ENCODE results near the gene NOXA1.

NOXA1 gene

DNA sequence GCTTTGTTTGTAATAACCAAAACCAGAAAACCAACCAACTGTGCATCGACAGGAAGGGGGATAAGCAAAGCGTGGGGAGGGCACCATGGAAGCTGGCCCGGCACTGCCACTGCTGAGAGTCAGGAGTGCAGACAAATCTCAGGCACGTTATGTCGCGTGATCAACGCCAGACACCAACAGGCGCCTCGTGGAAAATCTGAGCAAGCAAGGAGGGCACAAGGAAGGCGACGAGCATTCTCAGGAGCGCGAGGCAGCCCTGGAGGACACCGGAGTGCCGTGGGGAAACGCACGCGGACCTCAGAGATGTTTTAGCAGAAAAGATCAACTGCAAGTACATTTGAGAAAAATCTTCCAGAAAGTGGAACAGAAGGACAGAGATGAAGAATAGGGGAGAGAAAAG is 51.1 kb downstream of the NOXA1 start:
- DNase-seq (ENCODE audit: low spot score in 2 of 2), result no peak
- peaks cover 9% of the 10 kb centered on the region for H3K9me3 Mint-ChIP-seq
- no peaks in the 10 kb centered on the region for H3K27me3 Mint-ChIP-seq
- ATAC-seq (replicated peaks; ENCODE audit: extremely low read depth, poor library complexity, severe bottlenecking), result no peak
- no peak overlapping the region for H3K27ac Mint-ChIP-seq (ENCODE audit: low read depth)
- H3K36me3 Mint-ChIP-seq (ENCODE audit: insufficient read depth), result no peaks in the 10 kb centered on the region
- peaks cover 6% of the 10 kb centered on the region for H3K4me1 Mint-ChIP-seq
- H3K4me3 Mint-ChIP-seq, result no peak overlapping the region

- no peak overlapping the region for H3K4me3 Mint-ChIP-seq
- no peaks in the 10 kb centered on the region for H3K36me3 Mint-ChIP-seq (ENCODE audit: insufficient read depth)
- no peaks in the 10 kb centered on the region for H3K27me3 Mint-ChIP-seq
- ATAC-seq (replicated peaks; ENCODE audit: extremely low read depth, poor library complexity, severe bottlenecking) (no peak), DNase-seq (ENCODE audit: low spot score in 2 of 2) (no peak)
- no peak overlapping the region for H3K27ac Mint-ChIP-seq (ENCODE audit: low read depth)
- H3K9me3 Mint-ChIP-seq, result peaks cover 9% of the 10 kb centered on the region
- H3K4me1 Mint-ChIP-seq, result peaks cover 4% of the 10 kb centered on the region
Observed at GRCh38 chr9:137475666-137476065, 52.5 kb downstream of the NOXA1 start.

DNA sequence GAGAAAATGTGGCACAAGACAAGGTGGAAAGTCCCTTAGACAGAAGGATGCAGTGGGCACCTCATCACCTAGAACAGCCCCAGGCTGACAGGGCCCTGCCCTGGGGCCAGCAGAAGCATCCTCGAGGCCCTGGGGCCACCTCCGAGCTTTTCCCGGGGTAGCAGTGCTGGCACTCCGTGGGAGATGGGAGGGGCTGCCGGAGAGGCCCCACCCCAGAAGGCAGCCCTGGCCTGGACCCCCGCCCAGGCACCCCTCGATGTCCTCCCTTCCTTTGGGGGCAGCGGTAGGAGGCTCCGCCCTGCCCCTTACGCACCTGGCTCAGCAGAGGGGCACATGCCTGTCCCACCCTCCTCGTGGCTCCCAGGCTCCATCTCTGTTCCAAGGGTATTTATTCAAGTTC is 53.7 kb downstream of the NOXA1 start:
- no peaks in the 10 kb centered on the region for H3K27me3 Mint-ChIP-seq
- no peak overlapping the region for H3K27ac Mint-ChIP-seq (ENCODE audit: low read depth)
- no peaks in the 10 kb centered on the region for H3K36me3 Mint-ChIP-seq (ENCODE audit: insufficient read depth)
- no peaks in the 10 kb centered on the region for H3K4me1 Mint-ChIP-seq
- H3K9me3 Mint-ChIP-seq, result peaks cover 9% of the 10 kb centered on the region
- ATAC-seq (replicated peaks; ENCODE audit: extremely low read depth, poor library complexity, severe bottlenecking) (no peak), DNase-seq (ENCODE audit: low spot score in 2 of 2) (no peak)
- no peak overlapping the region for H3K4me3 Mint-ChIP-seq

- H3K9me3 Mint-ChIP-seq, result peaks cover 9% of the 10 kb centered on the region
- no peak overlapping the region for H3K4me3 Mint-ChIP-seq
- H3K4me1 Mint-ChIP-seq, result no peaks in the 10 kb centered on the region
- no peak overlapping the region for H3K27ac Mint-ChIP-seq (ENCODE audit: low read depth)
- no peak for DNase-seq (ENCODE audit: low spot score in 2 of 2)
- no peaks in the 10 kb centered on the region for H3K36me3 Mint-ChIP-seq (ENCODE audit: insufficient read depth)
- no peaks in the 10 kb centered on the region for H3K27me3 Mint-ChIP-seq
- ATAC-seq (replicated peaks; ENCODE audit: extremely low read depth, poor library complexity, severe bottlenecking), result no peak
Observed at GRCh38 chr9:137477778-137478612, 54.8 kb downstream of the NOXA1 start.

DNA sequence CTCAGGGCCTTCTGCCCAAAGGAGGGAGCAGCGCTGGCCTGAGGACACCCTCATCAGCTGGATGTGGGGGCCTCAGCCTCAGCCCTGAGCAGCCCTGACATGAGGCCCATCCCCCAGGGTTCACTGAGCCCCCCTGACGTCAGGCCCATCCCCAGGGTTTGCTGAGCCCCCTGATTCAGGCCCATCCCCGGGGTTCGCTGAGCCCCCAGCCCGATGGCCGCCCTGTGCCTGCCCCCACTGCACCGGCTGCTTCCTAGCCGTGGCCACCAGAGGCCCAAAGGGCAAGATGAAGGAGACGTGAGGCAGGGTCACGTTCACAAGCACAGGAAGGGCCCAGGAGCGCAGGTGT is 55.4 kb downstream of the NOXA1 start:
- ATAC-seq (replicated peaks; ENCODE audit: extremely low read depth, poor library complexity, severe bottlenecking), result no peak
- Mint-ChIP-seq H3K4me3 (no peak overlapping the region), H3K36me3 (ENCODE audit: insufficient read depth) (no peaks in the 10 kb centered on the region), H3K9me3 (peaks cover 9% of the 10 kb centered on the region), H3K4me1 (no peaks in the 10 kb centered on the region), H3K27ac (ENCODE audit: low read depth) (no peak overlapping the region), H3K27me3 (no peaks in the 10 kb centered on the region)
- DNase-seq (ENCODE audit: low spot score in 2 of 2), result no peak

- no peak overlapping the region for H3K4me3 Mint-ChIP-seq
- DNase-seq (ENCODE audit: low spot score in 2 of 2) (no peak), ATAC-seq (replicated peaks; ENCODE audit: extremely low read depth, poor library complexity, severe bottlenecking) (no peak)
- no peaks in the 10 kb centered on the region for H3K4me1 Mint-ChIP-seq
- no peak overlapping the region for H3K27ac Mint-ChIP-seq (ENCODE audit: low read depth)
- no peaks in the 10 kb centered on the region for H3K27me3 Mint-ChIP-seq
- H3K36me3 Mint-ChIP-seq (ENCODE audit: insufficient read depth), result no peaks in the 10 kb centered on the region
- peaks cover 9% of the 10 kb centered on the region for H3K9me3 Mint-ChIP-seq
Observed at GRCh38 chr9:137478962-137479861, 56.0 kb downstream of the NOXA1 start.

GRCh38 chr9:137479892-137480685 is 56.9 kb downstream of the NOXA1 start:
- Mint-ChIP-seq H3K36me3 (ENCODE audit: insufficient read depth) (no peaks in the 10 kb centered on the region), H3K27me3 (no peaks in the 10 kb centered on the region), H3K27ac (ENCODE audit: low read depth) (no peak overlapping the region), H3K4me3 (no peak overlapping the region), H3K9me3 (peaks cover 9% of the 10 kb centered on the region), H3K4me1 (no peaks in the 10 kb centered on the region)
- no peak for DNase-seq (ENCODE audit: low spot score in 2 of 2)
- ATAC-seq (replicated peaks; ENCODE audit: extremely low read depth, poor library complexity, severe bottlenecking), result no peak

GRCh38 chr9:137480686-137481683 is 57.8 kb downstream of the NOXA1 start:
- Mint-ChIP-seq H3K4me3 (no peak overlapping the region), H3K9me3 (peaks cover 4% of the 10 kb centered on the region), H3K4me1 (no peaks in the 10 kb centered on the region), H3K36me3 (ENCODE audit: insufficient read depth) (no peaks in the 10 kb centered on the region), H3K27me3 (no peaks in the 10 kb centered on the region), H3K27ac (ENCODE audit: low read depth) (no peak overlapping the region)
- no peak for ATAC-seq (replicated peaks; ENCODE audit: extremely low read depth, poor library complexity, severe bottlenecking)
- no peak for DNase-seq (ENCODE audit: low spot score in 2 of 2)

GRCh38 chr9:137482094-137482781 is 59.0 kb downstream of the NOXA1 start:
- Mint-ChIP-seq H3K27ac (ENCODE audit: low read depth) (no peak overlapping the region), H3K27me3 (no peaks in the 10 kb centered on the region), H3K4me3 (no peak overlapping the region), H3K9me3 (no peaks in the 10 kb centered on the region), H3K4me1 (no peaks in the 10 kb centered on the region), H3K36me3 (ENCODE audit: insufficient read depth) (peaks cover 3% of the 10 kb centered on the region)
- ATAC-seq (replicated peaks; ENCODE audit: extremely low read depth, poor library complexity, severe bottlenecking) (no peak), DNase-seq (ENCODE audit: low spot score in 2 of 2) (no peak)
